Sigmoid colon (tissue), 4 donors: ENCODE data around the gene ATXN10.

Source experiments
- EP300 ChIP-seq, 4 donors: sonication (generic); formaldehyde crosslinking; IDR thresholded peaks; one replicate each; pipeline ENCODE4 v1.6.1; 2017; ENCODE audit warnings: antibody characterized with exemption in 4 of 4
- POLR2AphosphoS5 ChIP-seq, 4 donors: sonication (generic); formaldehyde crosslinking; IDR thresholded peaks; one replicate each; pipeline ENCODE4 v1.6.1; 2017; ENCODE audit warnings: antibody characterized with exemption in 4 of 4
- TF ChIP-seq, protein P1 (sequence below), 4 experiments: fragments of 450-650 bp in 3 of 4; fragments of 200-600 bp in 1 of 4; IDR thresholded peaks; one replicate each; pipeline ENCODE4 v1.5.1; 2016 to 2019; ENCODE audit warnings: antibody characterized with exemption in 4 of 4, mild to moderate bottlenecking in 3 of 4, moderate library complexity in 2 of 4

DNA sequence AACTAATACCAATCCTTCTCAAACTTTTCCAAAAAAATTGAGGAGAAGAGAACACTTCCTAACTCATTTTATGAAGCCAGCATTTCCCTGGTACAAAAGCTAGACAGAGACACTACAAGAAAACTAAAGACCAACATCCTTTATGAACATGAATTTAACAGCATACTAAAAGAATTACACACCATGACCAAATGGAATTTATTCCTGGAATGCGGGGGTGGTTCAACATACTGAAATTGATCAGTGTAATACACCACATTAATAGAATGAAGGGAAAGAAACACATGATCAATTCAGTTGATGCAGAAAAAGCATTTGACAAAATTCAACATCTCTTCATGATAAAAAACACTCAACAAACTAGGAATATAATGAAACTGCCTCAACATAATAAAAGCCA is 157.2 kb downstream of the ATXN10 start:
- TF ChIP-seq, protein P1, sequence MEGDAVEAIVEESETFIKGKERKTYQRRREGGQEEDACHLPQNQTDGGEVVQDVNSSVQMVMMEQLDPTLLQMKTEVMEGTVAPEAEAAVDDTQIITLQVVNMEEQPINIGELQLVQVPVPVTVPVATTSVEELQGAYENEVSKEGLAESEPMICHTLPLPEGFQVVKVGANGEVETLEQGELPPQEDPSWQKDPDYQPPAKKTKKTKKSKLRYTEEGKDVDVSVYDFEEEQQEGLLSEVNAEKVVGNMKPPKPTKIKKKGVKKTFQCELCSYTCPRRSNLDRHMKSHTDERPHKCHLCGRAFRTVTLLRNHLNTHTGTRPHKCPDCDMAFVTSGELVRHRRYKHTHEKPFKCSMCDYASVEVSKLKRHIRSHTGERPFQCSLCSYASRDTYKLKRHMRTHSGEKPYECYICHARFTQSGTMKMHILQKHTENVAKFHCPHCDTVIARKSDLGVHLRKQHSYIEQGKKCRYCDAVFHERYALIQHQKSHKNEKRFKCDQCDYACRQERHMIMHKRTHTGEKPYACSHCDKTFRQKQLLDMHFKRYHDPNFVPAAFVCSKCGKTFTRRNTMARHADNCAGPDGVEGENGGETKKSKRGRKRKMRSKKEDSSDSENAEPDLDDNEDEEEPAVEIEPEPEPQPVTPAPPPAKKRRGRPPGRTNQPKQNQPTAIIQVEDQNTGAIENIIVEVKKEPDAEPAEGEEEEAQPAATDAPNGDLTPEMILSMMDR (IDR thresholded peaks at IDR 0.05), result no peak
- TF ChIP-seq EP300 (IDR thresholded peaks at IDR 0.05), result no peak
- no peak for TF ChIP-seq POLR2AphosphoS5 (IDR thresholded peaks at IDR 0.05)
